ENCODE data around the gene CHD9. TPM values are rescaled to one million over a fixed set of nuclear protein-coding genes. Genes with fewer than 3 reads are reported as not detected.

The CHD9 gene
- total RNA-seq, 4 donors from 2014 or later = 49.2 to 85.7 (median 67.7) TPM

DNA sequence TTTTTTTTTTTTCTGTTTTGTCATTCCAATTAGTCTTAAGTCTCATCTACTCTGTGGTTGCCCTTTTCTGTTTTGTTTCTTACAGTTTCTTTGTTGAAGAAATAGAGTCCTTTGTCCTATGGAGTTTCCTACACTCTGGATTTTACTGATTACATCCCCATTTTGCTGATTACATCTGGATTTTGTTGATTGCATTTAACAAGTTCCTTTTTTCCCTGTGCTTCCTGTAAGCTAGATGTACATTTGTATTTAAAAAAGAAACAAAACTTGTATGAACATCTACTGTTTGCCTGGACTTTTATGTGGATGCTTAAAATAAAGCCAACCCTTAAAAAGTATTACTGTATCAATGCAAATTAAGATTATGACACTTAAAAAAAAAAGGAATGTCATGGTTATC, 147.6 kb downstream of the CHD9 start:
- H3K4me3 ChIP-seq (ENCODE audit: low read depth, poor library complexity, severe bottlenecking) = no peak overlapping the region
- no peak for DNase-seq (ENCODE audit: low spot score in 2 of 2)
- intact Hi-C loops (cut with DNase I; ENCODE audit: low total_unique reads) = no loop called here
- TF ChIP-seq, protein P1, sequence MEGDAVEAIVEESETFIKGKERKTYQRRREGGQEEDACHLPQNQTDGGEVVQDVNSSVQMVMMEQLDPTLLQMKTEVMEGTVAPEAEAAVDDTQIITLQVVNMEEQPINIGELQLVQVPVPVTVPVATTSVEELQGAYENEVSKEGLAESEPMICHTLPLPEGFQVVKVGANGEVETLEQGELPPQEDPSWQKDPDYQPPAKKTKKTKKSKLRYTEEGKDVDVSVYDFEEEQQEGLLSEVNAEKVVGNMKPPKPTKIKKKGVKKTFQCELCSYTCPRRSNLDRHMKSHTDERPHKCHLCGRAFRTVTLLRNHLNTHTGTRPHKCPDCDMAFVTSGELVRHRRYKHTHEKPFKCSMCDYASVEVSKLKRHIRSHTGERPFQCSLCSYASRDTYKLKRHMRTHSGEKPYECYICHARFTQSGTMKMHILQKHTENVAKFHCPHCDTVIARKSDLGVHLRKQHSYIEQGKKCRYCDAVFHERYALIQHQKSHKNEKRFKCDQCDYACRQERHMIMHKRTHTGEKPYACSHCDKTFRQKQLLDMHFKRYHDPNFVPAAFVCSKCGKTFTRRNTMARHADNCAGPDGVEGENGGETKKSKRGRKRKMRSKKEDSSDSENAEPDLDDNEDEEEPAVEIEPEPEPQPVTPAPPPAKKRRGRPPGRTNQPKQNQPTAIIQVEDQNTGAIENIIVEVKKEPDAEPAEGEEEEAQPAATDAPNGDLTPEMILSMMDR (IDR thresholded peaks at IDR 0.05) = no peak
- no peak for TF ChIP-seq POLR2A (IDR thresholded peaks at IDR 0.05)

DNA sequence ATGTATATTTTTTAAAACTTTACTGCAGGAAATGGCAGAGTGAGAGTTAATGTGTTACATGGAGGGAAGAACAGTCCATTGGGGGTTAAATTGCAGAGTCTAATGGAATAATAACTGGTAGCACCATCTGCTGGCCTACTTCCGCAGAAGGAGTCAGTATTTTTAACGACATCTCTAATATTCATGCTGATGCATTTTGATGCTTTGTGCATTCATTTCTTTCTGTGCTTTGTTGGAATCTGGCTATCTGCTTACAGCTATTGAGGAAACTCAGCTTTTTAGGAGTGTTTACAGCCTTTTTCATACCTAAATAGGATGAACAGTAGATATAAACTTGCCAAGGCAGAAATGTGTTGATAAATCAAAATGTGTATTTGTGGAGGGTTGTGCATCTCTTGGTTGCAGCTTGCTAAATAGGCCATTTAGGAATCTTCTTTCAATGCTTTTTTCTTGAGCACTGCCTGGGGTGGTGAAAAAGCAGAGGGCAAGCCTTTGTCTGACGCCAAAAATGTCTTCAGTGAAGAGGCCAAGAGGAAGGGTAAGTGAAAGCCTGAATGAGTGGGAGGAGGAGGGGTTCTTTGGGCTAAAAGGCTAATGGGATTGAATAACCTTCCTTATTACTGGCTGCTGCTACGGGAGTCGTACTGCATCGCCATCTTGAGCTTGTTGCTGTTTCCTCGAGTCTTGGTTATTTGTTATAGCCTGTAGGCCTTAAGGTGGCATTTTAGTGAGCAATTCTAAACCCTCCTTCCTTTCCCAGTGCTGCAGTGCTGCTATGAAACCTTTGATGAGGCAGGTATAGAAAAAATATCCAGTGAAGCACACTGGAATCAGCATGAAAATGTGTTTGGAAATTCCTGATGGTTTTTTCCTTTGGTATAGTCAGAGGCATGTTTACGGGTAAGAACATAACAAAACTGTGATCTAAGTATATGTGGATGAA, 153.3 kb downstream of the CHD9 start:
- intact Hi-C loops (cut with DNase I; ENCODE audit: low total_unique reads) = no loop called here
- DNase-seq (ENCODE audit: low spot score in 2 of 2) = peak in 1 of 2 donors; percentile 40
- WGBS, 2 donors = 1 to 2% methylated on average over 8 of the region's 8 CpGs
- TF ChIP-seq, protein P1 (IDR thresholded peaks at IDR 0.05) = peak in 1 of 3 donors; percentile 32
- no peak for TF ChIP-seq POLR2A (IDR thresholded peaks at IDR 0.05)
- H3K4me3 ChIP-seq (ENCODE audit: low read depth, poor library complexity, severe bottlenecking) = no peak overlapping the region

DNA sequence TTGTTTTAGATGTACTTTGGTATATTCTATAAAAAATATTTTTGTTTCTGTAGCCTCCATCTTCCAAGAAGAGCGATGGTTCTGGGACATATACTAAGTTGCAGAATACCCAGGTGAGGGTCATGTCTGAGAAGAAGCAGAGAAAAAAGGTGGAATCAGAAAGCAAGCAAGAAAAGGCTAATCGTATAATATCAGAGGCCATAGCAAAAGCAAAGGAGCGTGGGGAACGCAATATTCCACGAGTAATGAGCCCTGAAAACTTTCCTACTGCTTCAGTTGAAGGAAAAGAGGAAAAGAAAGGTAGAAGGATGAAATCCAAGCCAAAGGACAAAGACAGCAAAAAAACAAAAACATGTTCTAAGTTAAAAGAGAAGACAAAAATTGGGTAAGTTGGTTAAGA, 154.6 kb downstream of the CHD9 start:
- no peak for TF ChIP-seq POLR2A (IDR thresholded peaks at IDR 0.05)
- TF ChIP-seq, protein P1 (IDR thresholded peaks at IDR 0.05) = no peak
- intact Hi-C loops (cut with DNase I; ENCODE audit: low total_unique reads) = no loop called here
- no peak for DNase-seq (ENCODE audit: low spot score in 2 of 2)
- H3K4me3 ChIP-seq (ENCODE audit: low read depth, poor library complexity, severe bottlenecking) = no peak overlapping the region
- WGBS, 2 donors = 13 to 14% methylated on average over 5 of the region's 5 CpGs

DNA sequence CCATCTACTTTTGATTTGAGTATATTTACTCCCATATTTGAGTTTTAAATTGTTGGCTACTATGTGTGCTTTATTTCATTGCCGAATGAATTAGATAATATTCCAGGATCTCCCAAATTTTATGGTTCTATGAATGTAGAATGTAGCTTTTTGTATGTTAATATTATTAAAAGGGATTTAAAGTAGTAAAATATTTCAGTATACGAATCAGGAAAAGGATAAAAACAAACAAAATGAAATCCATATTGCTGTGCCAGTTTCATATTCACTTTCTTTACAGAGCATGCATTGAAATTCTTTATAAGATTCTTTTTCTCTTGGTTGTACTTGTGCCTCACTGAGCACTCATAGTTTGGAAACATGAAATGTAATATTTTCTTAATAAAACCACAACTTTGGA, 155.1 kb downstream of the CHD9 start:
- TF ChIP-seq POLR2A (IDR thresholded peaks at IDR 0.05) = no peak
- TF ChIP-seq, protein P1 (IDR thresholded peaks at IDR 0.05) = no peak

DNA sequence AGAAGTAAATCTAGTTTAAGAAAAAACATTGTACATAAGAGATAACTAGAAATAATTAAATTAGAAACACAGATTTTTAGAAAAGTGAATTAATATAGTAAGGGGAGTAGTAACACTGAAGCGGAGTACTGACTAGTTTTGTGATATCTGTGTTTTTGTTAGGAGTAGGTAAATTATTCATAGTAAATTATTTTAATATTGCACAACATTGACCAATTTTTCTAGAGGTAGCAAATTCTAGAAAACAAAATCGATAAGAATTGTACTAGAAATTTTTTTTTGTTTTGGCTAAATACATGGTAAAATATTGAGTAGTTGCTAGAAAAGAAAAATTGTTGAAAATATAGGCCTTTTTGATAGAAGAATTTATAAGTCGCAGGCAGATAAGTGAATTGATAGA, 156.5 kb downstream of the CHD9 start:
- TF ChIP-seq, protein P1 (IDR thresholded peaks at IDR 0.05) = no peak
- TF ChIP-seq POLR2A (IDR thresholded peaks at IDR 0.05) = no peak
- 79% methylated on average over 3 of the region's 3 CpGs for WGBS, 2 donors
- no peak for DNase-seq (ENCODE audit: low spot score in 2 of 2)
- intact Hi-C loops (cut with DNase I; ENCODE audit: low total_unique reads) = no loop called here
- H3K4me3 ChIP-seq (ENCODE audit: low read depth, poor library complexity, severe bottlenecking) = no peak overlapping the region

More for the DNA sequence above, 155.1 kb downstream of the CHD9 start:
- no peak for DNase-seq (ENCODE audit: low spot score in 2 of 2)
- 8 to 14% methylated on average over 2 of the region's 2 CpGs for WGBS, 2 donors
- no peak overlapping the region for H3K4me3 ChIP-seq (ENCODE audit: low read depth, poor library complexity, severe bottlenecking)
- intact Hi-C loops (cut with DNase I; ENCODE audit: low total_unique reads) = no loop called here

DNA sequence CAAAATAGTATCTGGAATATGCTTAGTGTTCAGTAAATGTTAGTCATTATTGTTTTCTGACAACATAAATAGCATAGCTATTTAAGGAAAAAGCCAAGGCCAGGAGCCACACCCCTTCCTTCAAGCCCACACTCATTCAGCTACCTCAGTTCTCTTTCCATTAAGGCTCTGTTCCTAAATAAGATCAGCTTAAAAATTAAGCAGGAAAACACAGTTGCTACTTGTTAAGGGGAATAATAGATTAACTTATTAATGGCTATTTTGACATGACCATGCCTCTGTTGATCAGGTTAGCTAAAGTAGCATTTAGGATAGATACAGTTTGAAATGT, 158.1 kb downstream of the CHD9 start:
- intact Hi-C loops (cut with DNase I; ENCODE audit: low total_unique reads) = no loop called here
- no peak overlapping the region for H3K4me3 ChIP-seq (ENCODE audit: low read depth, poor library complexity, severe bottlenecking)
- DNase-seq (ENCODE audit: low spot score in 2 of 2) = no peak
- TF ChIP-seq, protein P1 (IDR thresholded peaks at IDR 0.05) = no peak
- TF ChIP-seq POLR2A (IDR thresholded peaks at IDR 0.05) = no peak
